NCI-H524 treated with DMSO at 0.1 percent for 48 hours (cell line): ENCODE results near the gene POLK.

ENCODE experiments used
- DNase-seq: peaks from one replicate; lab custom pipeline; 2025; lab: John Stamatoyannopoulos, UW

Gene POLK

DNA sequence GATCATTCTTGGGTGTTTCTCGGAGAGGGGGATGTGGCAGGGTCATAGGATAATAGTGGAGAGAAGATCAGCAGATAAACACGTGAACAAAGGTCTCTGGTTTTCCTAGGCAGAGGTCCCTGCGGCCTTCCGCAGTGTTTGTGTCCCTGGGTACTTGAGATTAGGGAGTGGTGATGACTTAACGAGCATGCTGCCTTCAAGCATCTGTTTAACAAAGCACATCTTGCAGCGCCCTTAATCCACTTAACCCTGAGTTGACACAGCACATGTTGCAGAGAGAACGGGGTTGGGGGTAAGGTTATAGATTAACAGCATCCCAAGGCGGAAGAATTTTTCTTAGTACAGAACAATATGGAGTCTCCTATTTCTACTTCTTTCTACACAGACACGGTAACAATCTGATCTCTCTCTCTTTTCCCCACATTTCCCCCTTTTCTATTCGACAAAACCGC, 99.2 kb downstream of the POLK start:
- peak; percentile 78 for DNase-seq

DNA sequence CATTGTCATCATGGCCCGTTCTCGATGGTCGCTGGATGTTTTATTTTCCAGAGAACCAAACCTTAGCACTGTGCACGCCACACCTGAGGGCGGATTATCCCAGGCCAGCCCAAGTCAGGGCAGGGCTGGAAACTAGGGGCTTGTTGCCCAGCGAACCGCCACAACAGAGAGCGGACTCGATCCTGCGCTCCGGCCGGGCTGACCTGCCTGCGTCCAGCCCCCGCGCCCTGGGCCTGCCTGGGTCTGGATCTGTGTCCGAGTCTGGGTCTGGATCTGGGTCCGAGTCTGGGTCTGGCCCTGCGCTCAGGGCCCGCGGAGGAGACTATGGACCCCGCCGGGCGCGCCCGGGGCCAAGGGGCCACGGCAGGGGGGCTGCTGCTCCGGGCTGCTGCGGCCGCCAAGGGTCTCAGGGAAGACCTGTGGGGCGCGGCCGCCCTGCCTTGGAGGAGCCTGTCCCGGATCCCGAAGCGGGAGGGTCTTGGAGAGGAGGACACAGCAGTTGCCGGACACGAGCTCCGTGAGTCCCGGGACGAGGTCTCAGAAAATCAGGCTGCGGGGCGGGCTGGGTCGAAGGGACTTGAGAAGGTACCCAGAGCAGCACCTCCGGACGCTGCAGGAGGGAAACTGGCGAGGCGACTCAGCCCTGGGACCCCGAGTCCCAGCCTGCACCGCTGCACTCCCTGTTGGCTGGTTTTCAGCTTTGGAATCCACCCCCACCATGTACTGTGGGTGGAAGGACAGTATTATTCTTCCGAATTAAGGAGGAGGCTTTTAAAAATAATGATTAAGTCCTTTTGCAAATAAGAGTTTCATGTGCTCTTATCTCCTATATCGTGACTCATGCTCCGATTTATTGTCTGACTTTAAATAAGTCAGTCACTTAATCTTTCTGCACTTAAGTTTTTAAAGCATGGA, 99.9 kb downstream of the POLK start, which contains the start of gene ANKDD1B:
Gene ANKDD1B, plus strand, starts transcription at position 143 of the 915 bp plus-strand sequence. Its CDS starts 182 bp downstream, at position 325.
- no peak for DNase-seq

DNA sequence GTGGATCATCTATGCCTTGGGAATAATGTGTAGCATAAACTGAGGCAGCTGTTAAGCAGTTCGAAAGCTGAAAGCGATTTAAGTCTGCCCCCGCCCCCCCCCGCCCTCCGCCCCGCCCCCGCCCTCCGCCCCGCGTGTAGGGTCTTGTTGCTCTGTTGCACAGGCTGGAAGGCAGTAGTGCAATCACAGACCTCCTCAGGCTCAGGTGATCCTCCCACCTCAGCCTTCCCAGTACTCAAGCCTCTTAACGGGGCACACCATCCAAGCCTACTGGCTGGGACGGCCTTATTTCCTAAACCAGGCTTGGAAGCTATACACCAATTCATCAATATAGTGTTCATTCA, 100.5 kb downstream of the POLK start:
- no peak for DNase-seq

DNA sequence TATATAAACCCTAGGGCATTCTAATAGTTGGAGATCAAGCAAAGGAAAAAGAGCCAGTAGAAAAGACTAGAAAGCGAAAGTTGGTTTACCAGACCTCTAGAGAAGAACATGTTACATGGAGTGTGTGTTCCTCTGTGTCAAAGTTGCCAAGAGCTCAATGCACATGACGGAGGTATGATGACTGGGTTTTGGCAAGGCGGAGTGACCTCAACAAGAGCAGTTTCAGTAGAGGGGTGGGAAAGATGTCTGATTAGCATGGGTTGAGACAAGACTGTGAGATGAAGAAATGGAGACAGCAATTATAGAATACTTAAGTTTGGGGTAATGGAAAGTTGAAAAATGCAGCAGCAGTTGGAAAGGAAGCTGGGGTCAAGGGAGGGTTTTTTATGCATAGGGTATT, 101.2 kb downstream of the POLK start:
- DNase-seq = no peak

DNA sequence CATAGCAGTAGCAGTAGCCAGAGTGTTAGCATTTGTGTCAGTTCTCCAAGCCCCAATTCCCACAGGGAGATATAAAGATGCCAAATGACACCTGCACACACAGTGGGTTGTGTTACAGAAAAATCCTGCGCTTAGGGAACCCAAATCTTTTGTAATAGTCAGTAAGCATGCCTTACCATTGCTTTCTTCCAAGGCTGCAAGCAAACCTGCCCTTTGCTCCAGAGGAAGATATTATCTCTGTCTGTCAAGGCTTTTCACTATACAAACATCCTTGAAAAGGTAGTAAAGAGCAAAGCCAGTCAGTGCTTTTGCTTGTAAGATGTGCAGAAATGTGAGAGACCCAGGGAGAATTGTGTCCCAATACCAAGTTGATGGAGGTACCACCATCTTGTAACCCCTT, 102.5 kb downstream of the POLK start:
- DNase-seq = no peak

DNA sequence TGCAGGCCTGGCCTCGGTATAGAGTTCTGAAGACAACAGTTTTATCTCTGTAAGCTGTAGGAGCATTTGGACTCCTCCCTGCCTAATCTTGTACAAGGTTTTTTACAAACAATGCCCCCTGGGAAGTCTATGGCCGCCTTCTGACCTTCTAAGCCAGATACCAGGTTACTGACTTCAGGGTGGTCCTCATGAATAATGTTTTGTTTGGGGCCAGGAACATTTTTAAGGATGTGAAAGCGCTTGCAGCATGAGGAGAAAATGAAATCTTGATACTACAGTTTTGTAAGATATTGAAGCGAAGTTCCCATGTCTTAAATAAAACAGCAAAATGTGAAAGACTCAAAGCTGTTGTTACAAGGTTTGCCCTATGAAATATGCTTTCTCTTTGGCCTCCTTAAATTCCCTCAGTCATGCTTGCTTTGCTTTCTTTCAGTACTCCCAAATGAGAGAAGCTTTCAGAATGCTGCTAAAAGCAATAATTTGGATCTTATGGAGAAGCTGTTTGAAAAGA, 104.7 kb downstream of the POLK start:
- no peak for DNase-seq

DNA sequence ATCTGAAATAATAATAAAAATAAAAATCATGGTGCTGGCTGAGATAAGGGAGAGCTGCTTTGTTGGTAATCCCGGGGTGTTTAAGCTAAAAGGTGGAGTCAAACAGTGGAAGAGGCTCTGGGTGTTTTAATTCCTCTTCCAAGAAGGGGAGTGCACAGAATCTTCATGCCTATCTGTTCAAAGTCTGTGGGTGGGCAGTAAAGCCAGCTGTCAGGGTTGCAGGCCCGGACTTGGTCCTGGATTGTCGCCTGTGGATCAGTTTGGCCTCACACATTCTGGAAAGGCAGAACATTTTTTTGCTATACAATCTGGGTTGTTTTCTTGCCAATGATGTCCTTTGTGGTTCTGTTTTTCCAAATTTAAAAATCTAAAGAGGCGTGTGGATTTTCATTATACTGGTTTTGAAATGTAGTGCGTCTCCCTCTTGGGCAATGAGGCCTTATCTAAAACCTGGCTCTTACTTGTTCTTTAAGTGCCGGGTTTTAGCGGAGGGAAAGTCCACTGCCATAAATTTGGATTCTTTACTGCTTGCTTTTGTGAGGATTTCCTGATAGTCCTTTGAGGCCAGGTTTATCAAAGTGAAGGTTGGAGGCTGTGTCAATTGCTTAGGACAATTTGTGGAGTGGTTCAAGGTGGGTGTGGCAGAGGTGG, 105.4 kb downstream of the POLK start:
- no peak for DNase-seq

DNA sequence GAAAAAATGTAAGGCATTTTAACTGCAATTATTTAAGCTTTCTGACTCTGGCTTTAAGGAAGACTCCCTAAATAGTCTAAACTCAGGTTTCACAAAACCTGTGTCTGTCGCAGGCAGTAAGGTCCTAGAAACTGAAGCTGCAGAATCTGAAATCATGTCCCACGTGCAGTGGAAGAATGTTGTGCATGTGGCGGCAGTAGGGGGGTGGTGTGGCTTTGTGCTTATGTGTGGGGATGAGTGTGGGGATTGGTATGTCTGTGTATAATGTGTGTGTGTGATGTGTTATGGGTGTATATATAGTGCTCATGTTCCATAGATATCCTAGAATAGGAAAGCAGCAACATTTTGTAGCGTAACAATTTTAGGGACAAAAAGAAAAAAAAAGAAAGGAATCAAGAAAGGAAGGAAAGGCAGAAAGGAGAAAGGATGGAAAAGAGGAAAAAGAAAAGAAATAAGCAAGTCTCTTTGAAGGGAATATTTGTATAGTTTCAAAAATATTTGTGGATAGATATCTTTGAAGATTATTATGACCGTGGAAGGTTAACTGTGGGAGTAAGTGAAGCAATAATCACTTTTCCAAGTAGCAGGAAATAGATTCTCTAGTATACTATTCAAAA, 106.2 kb downstream of the POLK start:
- no peak for DNase-seq

DNA sequence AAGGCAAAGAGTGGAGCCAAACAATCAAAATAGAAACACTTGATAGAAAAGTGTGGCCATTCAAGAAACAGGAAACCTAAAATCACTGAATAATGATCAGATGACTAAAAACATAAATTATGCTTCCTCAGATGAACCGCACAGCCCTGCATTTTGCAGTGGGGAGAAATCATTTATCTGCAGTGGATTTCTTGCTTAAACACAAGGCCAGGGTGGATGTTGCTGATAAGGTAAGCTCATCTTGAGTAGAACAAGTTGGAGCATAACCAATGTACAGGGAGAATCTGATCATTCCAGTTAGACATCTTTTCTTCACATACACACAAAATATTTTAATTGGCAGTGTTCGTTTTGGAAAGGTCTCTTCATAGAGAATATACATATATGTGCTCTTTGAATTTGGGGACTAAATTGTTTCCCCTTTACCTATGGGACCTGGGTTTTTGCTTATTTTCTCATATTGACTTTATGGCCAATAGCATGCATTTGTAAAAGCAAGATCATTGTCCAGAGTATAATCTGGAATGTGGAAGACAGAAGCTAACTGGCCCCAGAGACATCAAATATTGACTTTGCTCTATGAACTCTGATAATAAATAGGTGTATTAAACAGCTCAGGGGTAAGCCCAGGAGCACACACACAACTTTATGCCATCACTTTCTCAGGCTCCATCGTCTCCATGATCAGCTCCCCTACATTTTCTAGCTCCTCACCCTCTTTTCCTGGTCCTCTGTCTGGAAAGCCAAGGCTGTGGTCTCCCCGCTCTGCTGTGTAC, 108.7 kb downstream of the POLK start:
- DNase-seq = no peak

DNA sequence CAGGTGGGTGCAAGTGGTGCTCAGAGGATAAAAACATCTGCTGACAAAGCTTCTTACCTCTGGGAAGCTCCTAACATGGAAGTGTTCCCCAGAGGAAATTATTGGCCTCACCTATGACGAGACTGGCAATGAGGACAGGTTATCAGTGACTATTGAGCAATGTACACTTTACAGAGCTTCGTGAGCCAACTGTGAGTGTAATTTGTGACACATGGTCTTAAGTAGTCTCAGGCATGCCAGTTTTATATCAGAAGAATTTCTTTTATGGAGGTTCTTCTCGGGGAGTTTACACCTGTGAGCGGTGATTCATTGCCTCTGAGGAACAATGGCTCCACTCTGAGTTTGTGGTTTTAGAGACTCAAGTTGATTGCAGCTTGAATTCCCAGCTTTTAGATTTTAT, 110.9 kb downstream of the POLK start:
- DNase-seq = no peak

DNA sequence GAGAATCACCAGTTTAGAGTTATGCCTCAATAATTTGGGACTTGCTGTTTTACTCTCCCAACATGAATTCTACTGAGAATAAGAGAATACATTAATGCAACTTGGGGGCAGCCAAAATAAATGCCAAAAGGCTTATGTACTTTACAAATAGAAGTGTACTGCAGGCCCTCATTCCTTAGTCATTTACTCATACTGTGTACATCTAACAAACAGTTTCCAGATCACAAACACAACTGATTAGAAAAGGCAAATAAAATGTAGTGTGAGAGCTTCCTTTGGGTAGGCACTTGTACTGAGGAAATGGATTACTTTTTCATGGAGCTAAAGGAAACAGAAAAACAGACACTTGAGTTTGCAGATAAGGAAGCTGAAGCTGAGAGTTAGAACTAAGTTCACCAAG, 112.2 kb downstream of the POLK start:
- no peak for DNase-seq

DNA sequence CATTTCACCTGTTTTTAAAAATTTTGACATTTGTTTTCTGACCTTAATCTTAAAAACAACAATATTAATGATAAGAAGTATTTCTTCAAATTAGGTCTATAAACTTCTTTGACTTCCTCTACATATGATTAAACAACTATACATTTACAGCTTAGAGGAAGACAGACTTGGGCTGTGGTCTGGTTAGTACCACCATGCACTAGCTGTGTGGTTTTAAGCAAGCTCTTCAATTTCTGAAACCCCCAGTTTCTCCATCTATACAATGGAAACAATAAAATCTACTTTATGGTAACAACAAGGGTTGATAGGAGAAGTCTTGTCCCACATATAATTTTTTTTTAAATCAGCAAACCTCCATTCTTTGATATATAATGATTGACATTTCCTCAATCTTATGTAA, 115.3 kb downstream of the POLK start:
- DNase-seq = no peak

DNA sequence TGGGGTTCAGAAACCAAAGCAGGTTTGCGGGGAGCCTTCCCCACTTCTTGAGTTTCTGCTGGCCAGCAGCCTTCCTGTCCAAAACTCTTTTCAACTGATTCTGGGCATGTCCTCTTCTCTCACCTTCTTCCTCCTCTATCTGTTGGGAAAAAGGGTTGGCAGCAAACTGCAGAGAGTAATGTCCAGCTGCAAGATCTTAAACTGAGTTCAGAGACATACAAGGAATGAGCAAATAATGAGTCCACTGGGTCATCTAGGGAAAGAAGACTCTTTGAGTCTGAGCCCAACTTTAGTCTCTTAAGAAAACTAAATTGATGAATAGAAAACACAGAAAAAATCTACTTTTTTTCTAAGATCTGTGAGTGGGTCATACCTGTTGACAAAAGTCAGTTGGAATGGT, 116.1 kb downstream of the POLK start:
- DNase-seq = no peak

DNA sequence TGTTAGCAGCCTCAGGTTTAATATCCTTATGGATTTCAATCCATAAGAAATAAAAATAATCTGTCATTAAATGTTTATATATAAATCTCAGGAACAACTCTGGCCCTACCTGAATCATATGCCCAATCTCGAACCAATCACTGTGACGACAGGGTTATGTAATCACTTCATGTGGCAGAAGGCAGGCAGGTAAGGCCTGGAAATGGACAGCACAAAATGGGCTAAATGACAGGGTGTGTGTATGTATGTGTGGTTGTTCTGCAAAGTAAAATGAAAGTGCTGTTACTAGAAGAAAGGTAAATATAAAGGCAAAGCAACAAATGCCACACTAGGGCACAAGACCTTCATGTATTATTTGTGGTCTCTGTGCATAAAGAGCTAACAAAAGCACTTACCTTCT, 119.2 kb downstream of the POLK start:
- no peak for DNase-seq

DNA sequence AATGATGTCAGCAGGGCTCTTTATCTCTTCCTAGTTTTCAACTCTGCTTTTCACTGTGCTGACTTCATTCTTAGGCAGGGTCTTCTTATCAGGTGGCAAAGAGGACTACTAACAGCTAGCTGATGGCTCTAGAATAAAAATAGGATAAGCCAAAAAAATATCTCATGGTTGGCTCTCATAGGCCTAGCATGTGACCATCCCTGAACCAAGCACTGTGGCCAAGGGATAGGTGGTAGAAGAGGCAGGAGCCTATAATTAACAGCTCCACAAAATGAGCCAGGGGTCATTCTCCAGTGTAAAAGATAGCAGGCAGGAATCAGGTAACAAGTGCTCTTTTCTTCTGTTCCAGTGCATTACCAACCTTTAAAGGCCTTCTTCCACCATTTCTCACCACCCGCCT, 120.6 kb downstream of the POLK start:
- no peak for DNase-seq

DNA sequence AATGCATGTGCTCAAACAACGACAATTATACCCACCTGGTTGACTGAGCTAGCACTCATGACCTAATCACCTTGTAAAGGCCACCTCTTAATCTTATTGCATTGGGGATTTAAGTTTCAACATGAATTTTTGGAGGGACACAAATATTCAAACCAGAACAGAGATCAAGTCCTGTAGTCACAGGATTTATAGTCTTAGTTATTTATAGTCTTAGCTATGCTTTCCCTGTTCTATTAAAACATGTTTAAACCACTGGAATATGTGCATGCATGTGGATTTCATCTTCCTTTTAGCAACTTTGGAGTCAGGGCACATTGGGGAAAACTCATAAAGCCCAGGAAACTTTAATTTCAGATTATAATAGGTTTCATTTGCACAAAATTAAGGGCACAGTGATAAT, 126.3 kb downstream of the POLK start:
- no peak for DNase-seq

DNA sequence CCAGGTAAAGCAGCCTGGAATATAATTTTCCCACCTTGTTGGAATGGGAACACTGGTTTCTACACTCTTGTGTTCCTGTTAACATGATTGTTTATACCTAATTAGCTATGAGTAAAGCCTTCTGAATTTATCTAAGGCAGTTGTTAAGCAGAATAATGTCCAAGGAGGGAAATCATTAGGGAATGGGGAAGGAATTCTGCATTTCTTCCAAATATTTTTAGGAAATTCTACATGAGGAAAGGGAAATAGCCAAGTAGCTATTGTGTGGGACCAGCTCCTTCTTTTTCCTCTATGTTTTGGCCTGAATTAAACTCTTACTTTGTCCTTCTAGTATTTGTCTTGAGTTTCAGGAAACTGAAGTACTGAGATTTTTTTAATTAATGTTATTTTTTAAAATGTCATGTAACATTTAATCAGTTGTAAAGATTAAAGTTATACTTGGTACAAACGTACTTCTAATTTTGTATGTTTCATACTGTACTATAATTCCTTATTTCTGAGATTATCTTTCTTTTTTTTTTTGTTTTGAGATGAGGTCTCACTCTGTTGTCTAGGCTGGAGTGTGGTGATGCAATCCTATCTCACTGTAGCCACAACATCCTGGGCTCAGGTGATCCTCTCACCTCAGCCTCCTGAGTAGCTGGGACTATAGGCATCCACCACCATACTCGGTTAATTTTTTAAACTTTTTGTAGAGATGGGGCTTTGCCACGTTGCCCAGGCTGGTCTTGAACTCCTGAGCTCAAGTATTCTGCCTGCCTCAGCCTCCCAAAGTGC, 128.0 kb downstream of the POLK start:
- no peak for DNase-seq

DNA sequence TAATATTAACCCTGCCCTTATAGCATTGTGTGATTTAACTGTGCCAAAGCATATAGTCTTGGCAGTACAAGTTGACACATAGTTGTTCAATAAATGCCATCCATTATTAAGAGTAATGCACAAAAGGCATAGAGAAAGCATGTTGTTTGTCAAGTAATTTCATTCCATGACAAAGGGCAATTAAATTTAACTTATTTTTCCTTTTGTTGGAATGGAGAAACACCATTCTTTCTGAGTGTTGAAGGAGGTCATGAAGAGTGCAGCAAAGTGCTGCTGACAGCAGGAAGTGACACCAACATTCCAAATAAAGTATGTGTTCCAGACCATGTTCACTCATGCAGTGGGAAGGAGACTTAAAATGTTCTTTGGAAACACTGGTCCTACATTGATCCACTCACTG, 128.7 kb downstream of the POLK start:
- no peak for DNase-seq

DNA sequence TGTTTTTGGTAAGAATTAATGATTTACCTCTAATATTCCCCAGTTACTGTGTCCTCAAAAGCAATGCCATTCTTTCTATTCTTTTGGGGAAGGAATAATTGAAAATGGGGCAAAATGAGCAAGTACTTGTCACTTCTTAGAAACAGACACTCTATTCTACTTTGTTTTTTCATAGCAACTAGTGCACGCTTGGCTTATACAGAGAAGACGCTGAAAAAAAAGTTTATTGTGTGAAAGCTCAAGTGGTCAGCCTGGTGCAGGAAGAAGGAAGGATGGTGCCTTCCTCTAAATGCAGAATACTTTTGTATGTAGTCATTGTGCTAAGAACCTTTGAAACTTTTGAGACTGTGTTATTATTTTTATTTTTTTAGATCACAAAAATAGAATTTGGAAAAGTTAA, 129.1 kb downstream of the POLK start:
- no peak for DNase-seq

DNA sequence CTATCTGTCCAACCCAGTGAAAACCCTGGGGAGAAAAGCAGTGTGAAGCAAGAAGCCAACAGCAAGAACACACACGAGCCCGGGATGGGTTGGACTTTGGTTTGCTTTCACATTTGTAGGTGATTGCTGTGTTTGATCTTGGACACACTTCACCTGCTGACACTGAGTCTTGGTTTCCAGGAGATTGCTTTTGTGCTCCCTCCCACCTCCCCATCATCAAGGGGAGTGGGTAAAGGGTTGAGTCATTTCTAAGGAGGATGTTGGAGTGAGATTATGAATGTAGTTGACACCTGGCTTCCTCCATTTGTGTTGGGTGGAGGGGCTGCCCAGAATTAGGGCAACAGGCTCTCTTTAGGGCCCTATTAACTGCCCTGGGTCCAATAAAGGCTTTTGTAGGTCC, 137.0 kb downstream of the POLK start:
- DNase-seq = no peak
